CD4-positive, alpha-beta T cell treated with Interleukin-2 at 100 ng/mL for 4 hours (primary cell): ENCODE results near the gene SHISA9.

Experiments
- DNase-seq: peaks from one replicate; pipeline ENCODE4 v3.0.0-alpha.2; 2020; ENCODE audit warnings: low spot score

SHISA9 gene

GRCh38 chr16:13178318-13178717 lies 276.9 kb downstream of the SHISA9 start:
- DNase-seq = no peak

GRCh38 chr16:13181432-13181831 lies 280.0 kb downstream of the SHISA9 start:
- no peak for DNase-seq

- no peak for DNase-seq
Measured at GRCh38 chr16:13186813-13187212, 285.4 kb downstream of the SHISA9 start.

GRCh38 chr16:13189250-13189649 lies 287.9 kb downstream of the SHISA9 start:
- no peak for DNase-seq

- DNase-seq = no peak
Measured at GRCh38 chr16:13193721-13194120, 292.3 kb downstream of the SHISA9 start.

GRCh38 chr16:13194766-13195165 lies 293.4 kb downstream of the SHISA9 start:
- no peak for DNase-seq

- DNase-seq = no peak
Measured at GRCh38 chr16:13203725-13204124, 302.3 kb downstream of the SHISA9 start.

GRCh38 chr16:13205352-13205751 lies 304.0 kb downstream of the SHISA9 start:
- no peak for DNase-seq

GRCh38 chr16:13206606-13207005 lies 305.2 kb downstream of the SHISA9 start:
- no peak for DNase-seq

- no peak for DNase-seq
Measured at GRCh38 chr16:13207151-13207550, 305.8 kb downstream of the SHISA9 start.

- no peak for DNase-seq
Measured at GRCh38 chr16:13223666-13224065, 322.3 kb downstream of the SHISA9 start.

- DNase-seq = no peak
Measured at GRCh38 chr16:13229039-13229438, 327.6 kb downstream of the SHISA9 start.

GRCh38 chr16:13231365-13231764 lies 330.0 kb downstream of the SHISA9 start:
- no peak for DNase-seq

- DNase-seq = no peak
Measured at GRCh38 chr16:13234999-13235398, 333.6 kb downstream of the SHISA9 start.

GRCh38 chr16:13236308-13236707 lies 334.9 kb downstream of the SHISA9 start:
- no peak for DNase-seq

GRCh38 chr16:13238182-13238581 lies 336.8 kb downstream of the SHISA9 start:
- DNase-seq = no peak

GRCh38 chr16:13242201-13242600 lies 340.8 kb downstream of the SHISA9 start:
- no peak for DNase-seq

GRCh38 chr16:13244770-13245169 lies 343.4 kb downstream of the SHISA9 start:
- no peak for DNase-seq

- DNase-seq = no peak
Measured at GRCh38 chr16:13245713-13246377, 344.4 kb downstream of the SHISA9 start.

- no peak for DNase-seq
Measured at GRCh38 chr16:13254998-13255614, 353.7 kb downstream of the SHISA9 start.

- DNase-seq = no peak
Measured at GRCh38 chr16:13262270-13263090, 361.1 kb downstream of the SHISA9 start.

- no peak for DNase-seq
Measured at GRCh38 chr16:13264749-13265552, 363.6 kb downstream of the SHISA9 start.
